ENCODE measurements around the gene PNMA8A.
"Not testable (repeated sequence)": the region's sequence is repeated elsewhere in the genome, so short reads cannot be mapped to it uniquely, and the experiment has no call there.

PNMA8A gene

GRCh38 chr19:46461537-46461936, 9.8 kb downstream of the PNMA8A start:
- DNase-seq: no peak

DNA sequence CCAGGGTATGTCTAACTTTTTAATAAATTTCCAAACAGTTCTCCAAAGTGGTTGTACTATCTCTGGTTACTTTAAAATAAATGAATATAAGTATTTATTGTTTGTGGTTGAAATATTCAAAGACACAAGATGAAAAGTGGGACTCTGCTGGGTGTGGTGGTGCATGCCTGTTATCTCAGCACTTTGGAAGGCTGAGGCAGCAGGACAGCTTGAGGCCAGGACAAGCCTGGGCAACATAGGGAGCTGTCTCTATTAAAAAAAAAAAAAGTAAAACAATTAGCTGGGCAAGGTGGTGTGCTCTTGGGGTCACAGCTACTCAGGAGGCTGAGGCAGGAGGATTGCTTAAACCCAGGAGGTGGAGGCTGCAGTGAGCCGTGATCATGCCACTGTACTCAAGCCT, 10.4 kb downstream of the PNMA8A start:
- no peak for DNase-seq

GRCh38 chr19:46460055-46460454, 11.3 kb downstream of the PNMA8A start:
- DNase-seq: no peak

DNA sequence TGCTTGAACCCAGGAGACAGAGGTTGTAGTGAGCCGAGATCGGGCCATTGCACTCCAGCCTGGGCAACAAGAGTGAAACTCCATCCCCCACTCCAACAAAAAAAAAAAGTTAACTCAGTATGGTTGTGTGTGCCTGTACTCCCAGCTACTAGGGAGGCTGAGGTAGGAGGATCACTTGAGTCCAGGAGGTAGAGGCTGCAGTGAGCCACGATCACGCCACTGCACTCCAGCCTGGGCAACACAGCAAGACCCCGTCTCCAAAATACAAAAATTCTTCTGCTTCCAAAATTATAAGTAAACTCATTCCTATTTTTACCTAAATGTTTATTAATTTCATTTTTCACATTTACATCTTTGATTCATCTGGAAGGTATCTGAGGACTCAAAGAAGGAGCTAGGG, 14.4 kb downstream of the PNMA8A start:
- DNase-seq: no peak

DNA sequence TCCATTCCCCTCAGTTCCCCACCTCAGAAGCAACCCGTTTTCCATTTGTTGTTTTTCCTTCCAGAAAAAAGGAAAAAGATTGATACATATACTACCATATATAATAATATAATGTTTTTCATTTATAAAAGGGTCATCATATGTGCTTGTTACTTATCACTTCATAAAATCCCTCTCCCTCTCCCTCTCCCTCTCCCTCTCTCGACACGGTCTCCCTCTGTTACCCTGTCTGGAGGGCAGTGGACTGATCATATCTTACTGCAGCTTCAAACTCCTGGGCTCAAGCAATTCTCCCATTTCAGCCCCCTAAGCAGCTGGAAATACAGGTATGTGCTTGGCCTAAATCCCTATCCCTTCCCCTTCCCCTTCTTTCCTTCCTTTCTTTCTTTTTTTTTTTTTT, 17.1 kb downstream of the PNMA8A start:
- no peak for DNase-seq

DNA sequence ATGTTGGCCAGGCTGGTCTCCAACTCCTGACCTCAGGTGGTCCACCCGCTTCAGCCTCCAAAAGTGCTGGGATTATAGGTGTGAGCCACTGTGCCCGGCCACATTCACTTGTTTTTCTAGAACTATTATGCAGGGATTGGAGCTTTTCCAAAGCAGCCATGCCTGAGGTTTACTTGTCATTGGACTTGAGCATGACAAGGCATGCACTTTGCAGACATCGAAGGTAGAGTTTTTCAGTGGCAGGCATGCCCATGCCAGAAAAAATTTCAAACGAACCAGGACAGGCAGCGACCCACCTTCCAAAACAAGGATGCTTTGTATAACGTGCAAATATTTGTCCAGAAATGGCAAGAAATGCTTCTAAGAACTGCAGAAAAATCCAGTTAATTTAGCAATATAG, 17.7 kb downstream of the PNMA8A start:
- DNase-seq: no peak

- no peak for DNase-seq
Measured at GRCh38 chr19:46452186-46452585, 19.2 kb downstream of the PNMA8A start.

- DNase-seq: no peak
Measured at GRCh38 chr19:46451352-46451751, 20.0 kb downstream of the PNMA8A start.

GRCh38 chr19:46450737-46451136, 20.6 kb downstream of the PNMA8A start:
- DNase-seq: no peak

DNA sequence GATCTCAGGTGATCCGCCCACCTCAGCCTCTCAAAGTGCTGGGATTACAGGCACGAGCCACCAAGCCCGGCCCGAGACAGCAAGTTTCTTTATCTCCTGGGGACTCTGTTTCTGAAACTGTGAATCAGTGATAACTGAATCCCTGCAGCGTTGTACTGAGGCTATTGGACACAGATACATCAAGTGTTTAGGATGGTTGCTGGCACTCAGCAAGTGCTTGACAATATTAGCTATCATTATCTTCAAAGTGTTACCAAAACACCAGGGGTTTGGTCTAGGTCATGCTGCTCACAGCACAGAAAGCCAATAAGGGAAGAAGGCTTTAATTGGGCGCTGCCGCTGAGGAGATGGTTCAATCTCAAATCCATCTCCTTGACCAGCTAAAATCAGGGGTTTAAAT, 22.1 kb downstream of the PNMA8A start:
- no peak for DNase-seq

GRCh38 chr19:46448601-46449000, 22.8 kb downstream of the PNMA8A start:
- no peak for DNase-seq

- DNase-seq: no peak
Measured at GRCh38 chr19:46447824-46448223, 23.5 kb downstream of the PNMA8A start.

- no peak for DNase-seq
Measured at GRCh38 chr19:46447006-46447405, 24.4 kb downstream of the PNMA8A start.

DNA sequence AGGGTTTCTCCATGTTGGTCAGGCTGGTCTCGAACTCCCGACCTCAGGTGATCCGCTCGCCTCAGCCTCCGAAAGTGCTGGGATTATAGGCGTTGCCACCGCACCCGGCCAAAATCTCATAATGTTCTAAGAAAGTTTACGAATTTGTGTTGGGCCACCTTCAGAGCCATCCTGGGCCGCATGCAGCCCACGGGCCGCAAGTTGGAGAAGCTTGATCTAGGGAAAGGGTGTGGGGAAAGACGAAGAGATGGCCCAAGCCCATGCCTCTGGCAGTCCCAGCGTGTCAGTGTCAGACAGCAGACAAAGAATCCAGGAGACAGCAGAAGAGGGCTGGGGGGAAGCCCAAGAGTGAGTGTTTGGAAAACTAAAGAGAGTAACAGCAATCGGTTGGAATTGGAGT, 25.3 kb downstream of the PNMA8A start:
- no peak for DNase-seq

DNA sequence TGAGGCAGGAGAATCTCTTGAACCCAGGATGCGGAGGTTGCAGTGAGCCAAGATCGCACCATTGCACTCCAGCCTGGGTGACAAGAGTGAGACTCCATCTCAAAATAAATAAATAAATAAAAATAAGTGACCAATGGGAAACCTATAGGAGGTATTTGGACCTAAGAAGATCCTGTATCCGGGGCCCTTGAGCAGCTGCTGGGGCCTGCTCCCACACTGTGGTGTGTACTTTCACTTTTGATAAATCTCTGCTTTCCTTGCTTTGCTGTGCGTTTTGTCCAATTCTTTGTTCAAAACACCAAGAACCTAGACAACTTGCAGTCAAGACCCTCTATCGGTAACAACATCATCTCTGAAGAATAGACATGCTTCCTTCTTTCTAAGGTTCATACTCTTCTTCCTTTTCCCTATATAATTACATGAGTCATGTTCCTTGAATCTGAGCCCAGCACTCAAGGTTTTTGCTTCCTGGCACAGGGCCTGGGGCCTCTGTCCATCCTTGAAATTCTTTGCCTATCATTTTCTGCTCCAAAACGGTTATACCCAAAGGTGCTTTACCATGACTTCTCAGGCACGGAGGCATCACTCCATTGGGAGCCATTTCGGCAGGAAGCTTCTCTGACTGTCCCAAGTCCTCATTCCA, 28.4 kb downstream of the PNMA8A start:
- DNase-seq: no peak

GRCh38 chr19:46441866-46442265, 29.5 kb downstream of the PNMA8A start:
- DNase-seq: no peak

- DNase-seq: not testable (repeated sequence)
Measured at GRCh38 chr19:46435689-46436088, 35.7 kb downstream of the PNMA8A start.

DNA sequence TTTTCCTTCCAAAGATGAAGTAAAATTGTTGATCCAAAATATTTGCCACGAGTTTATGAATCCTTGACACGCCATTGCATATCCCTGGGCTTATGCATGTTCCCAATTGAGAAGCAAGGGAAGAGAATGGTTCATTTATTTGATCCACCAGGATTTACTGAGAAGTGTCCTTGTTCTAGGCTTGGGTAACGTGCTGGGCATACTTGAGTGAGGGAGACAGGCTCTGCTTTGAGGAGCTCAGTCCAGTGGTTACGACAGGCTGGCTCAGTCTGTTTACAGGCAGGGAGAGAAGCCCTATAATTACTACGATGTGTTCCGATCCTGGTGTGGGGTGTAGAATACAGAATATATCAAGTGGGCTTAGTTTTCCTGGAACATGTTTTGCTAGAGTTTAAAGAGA, 36.4 kb downstream of the PNMA8A start:
- DNase-seq: no peak

DNA sequence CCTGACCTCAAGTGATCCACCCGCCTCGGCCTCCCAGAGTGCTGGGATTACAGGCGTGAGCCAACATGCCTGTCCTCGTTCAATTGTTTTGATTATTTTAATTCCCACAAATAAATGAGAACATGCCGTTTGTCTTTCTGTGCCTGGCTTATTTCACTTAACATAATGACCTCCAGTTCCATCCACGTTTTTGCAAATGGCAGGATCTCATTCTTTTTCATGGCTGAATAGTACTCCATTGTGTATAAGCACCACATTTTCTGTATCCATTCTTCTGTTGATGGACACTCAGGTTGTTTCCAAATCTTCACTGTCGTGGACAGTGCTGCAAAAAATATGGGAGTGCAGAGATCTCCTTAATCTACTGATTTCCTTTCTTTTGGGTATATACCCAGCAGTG, 37.9 kb downstream of the PNMA8A start:
- not testable (repeated sequence) for DNase-seq

- DNase-seq: no peak
Measured at GRCh38 chr19:46431824-46432223, 39.5 kb downstream of the PNMA8A start.

GRCh38 chr19:46429999-46430398, 41.4 kb downstream of the PNMA8A start:
- DNase-seq: no peak

- peak in 3 of 5 donors; percentile 10 to 81 (median 17) for DNase-seq
Measured at GRCh38 chr19:46428239-46429135, 42.9 kb downstream of the PNMA8A start, which contains the start of gene PNMA8C. Gene PNMA8C (minus strand): TSS chr19:46428936. CDS start chr19:46428359, 577 bp downstream.

GRCh38 chr19:46427518-46428045, 43.8 kb downstream of the PNMA8A start:
- DNase-seq: no peak
